Measurements from ENCODE around the gene AOX1.

DNA sequence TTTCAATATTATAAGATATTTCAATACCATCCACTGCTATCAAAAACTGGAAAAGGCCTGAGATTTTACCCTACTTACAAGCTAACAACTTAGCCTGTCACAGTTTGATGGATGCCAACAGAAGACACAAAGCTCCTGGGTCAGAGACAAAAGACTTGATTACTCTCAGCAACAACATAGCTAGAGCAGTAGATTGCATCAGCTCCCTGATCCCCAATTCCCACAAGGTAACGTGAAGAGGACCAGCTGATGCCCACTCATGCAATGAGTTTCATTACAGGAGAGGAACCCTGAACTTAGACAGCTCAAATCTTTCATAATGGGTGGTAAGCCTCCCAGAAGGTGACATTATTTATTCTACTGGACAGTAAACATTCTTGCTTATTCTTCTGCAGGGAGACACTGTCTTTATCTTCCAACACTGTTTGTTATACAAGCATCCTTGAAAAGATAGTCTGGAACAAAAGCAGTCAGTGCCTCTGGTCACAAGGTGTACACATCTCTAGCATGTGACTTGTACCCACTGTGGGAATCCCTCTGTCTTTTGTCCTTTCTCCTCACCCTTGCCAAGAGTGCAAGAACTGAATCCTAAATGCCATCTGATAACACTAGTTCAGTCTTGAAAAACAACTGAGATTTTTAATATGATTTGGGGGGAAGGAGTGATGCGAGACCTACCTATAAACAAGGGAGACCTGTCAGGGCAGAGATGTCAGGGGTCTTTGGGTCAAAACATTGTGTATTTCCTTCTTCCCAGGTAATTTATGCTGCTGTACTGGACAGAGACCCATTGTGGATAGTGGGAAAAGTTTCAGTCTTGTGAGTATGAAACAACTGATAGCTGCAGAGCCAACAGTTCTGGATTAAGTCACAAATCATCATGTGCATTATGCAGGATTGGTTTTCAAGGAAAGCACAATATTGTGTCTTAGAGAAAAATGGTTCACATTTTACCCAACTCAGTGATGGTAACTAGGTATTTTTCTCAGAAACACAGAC, 102.4 kb downstream of the AOX1 start:
- TF ChIP-seq, protein P1, sequence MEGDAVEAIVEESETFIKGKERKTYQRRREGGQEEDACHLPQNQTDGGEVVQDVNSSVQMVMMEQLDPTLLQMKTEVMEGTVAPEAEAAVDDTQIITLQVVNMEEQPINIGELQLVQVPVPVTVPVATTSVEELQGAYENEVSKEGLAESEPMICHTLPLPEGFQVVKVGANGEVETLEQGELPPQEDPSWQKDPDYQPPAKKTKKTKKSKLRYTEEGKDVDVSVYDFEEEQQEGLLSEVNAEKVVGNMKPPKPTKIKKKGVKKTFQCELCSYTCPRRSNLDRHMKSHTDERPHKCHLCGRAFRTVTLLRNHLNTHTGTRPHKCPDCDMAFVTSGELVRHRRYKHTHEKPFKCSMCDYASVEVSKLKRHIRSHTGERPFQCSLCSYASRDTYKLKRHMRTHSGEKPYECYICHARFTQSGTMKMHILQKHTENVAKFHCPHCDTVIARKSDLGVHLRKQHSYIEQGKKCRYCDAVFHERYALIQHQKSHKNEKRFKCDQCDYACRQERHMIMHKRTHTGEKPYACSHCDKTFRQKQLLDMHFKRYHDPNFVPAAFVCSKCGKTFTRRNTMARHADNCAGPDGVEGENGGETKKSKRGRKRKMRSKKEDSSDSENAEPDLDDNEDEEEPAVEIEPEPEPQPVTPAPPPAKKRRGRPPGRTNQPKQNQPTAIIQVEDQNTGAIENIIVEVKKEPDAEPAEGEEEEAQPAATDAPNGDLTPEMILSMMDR (IDR thresholded peaks at IDR 0.05), result no peak
- no peak for TF ChIP-seq EZH2 (IDR thresholded peaks at IDR 0.05; ENCODE audit: borderline replicate concordance, insufficient read depth, low read depth, low read length, poor library complexity, severe bottlenecking)

Data from B cell (primary cell).